HG03521 (cell line): Measurements from ENCODE around the gene STK32B.
"Not testable (repeated sequence)": the region's sequence is repeated elsewhere in the genome, so short reads cannot be mapped to it uniquely, and the experiment has no call there.

Experiments
- ATAC-seq: cut with Tn5 transposase; IDR thresholded peaks from one replicate; pipeline ENCODE4 v1.9.1; 2021; ENCODE audit warnings: mild to moderate bottlenecking, moderate library complexity; ENCODE audit not compliant: unreplicated experiment

The STK32B gene

GRCh38 chr4:5066101-5066500 is 14.8 kb downstream of the STK32B start:
- ATAC-seq, result no peak

DNA sequence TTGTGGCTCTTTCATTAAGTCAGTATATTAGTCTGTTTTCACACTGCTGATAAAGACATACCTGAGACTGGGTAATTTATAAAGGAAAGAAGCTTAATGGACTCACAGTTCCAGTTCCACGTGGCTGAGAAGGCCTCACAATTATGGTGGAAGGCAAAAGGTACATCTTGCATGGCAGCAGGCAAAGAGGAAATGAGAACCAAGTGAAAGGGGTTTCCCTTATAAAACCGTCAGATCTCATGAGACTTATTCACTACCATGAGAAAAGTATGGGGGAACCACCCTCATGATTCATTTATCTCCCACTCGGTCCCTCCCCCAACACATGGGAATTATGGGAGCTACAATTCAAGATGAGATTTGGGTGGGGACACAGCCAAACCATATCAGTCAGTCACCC is 15.7 kb downstream of the STK32B start:
- ATAC-seq, result not testable (repeated sequence)

DNA sequence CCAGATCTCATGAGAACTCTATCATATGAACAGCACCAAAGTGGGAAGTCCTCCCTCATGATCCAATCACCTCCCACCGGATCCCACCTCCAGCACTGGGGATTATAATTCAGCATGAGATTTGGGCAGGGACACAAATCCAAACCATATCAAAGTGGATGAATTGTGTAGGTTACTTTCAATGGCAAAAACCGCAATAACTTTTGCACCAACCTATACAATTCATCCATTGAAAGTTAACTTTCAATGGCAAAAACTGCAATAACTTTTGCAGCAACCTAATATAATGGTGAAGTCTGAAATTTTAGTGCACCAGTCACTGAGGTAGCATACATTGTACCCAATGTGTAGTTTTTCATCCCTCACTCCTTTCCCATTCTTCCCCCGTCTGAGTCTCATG is 16.6 kb downstream of the STK32B start:
- no peak for ATAC-seq

GRCh38 chr4:5069901-5070300 is 18.6 kb downstream of the STK32B start:
- no peak for ATAC-seq

DNA sequence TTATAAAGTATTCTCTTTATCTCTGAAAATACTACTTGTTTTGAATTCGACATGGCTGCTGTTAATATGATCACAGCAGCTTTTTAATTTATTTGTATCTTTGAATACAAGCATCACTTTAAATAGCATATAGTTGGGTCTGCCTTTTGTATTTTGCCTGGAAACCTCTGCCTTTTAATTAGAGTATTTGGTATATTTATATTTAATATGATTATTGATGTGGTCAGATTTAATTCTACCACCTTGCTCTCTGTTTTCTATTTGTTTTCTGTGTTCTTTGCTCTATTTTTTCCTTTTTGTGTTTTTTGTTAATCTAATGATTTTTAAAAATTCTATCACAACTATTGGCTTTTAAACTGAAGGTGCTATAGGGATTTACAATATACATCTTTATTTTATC is 21.7 kb downstream of the STK32B start:
- no peak for ATAC-seq

- no peak for ATAC-seq
Measured at GRCh38 chr4:5078009-5078408, 26.7 kb downstream of the STK32B start.

DNA sequence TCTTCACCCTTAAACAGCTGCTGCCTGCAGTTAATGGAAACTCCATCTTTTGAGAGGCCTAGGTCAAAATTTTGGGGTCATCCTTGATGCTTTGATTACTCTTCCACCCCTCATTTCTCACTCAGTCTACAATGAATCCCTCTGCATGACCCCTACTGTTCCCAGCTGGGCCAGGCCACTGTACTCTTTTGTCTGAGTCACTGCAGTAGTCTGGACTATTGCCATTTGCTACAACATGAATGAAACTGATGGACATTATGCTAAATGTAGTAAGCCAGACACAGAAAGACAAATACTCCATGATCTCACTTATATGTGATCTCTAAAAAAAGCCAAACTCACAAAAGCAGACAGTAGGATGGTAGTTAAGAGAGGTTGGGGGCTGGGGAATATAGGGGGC is 28.3 kb downstream of the STK32B start:
- ATAC-seq, result no peak

GRCh38 chr4:5081441-5081999 is 30.2 kb downstream of the STK32B start:
- ATAC-seq, result no peak

GRCh38 chr4:5082376-5082775 is 31.1 kb downstream of the STK32B start:
- no peak for ATAC-seq

- no peak for ATAC-seq
Measured at GRCh38 chr4:5084911-5085475, 33.7 kb downstream of the STK32B start.

GRCh38 chr4:5086535-5086934 is 35.3 kb downstream of the STK32B start:
- ATAC-seq, result no peak

GRCh38 chr4:5096261-5096660 is 45.0 kb downstream of the STK32B start:
- ATAC-seq, result no peak

DNA sequence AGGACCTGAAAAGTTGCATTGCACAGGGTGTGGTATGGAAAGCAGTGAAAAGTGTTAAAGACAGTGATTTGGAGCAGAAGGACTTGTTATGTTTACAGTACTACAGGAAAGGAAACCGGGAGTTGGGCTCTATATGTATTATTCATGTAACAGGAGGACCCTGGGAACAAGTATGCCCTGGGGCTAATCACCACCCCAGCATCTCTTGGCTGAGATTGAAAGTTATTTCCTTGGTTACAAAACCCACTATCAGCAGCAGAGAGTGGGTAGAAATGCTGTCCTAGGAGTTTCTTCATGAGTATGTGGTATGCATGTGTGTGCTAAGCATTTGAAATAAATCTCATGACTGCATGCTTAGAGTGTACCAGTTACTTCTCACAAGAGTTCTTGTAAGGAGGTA is 46.9 kb downstream of the STK32B start:
- no peak for ATAC-seq

DNA sequence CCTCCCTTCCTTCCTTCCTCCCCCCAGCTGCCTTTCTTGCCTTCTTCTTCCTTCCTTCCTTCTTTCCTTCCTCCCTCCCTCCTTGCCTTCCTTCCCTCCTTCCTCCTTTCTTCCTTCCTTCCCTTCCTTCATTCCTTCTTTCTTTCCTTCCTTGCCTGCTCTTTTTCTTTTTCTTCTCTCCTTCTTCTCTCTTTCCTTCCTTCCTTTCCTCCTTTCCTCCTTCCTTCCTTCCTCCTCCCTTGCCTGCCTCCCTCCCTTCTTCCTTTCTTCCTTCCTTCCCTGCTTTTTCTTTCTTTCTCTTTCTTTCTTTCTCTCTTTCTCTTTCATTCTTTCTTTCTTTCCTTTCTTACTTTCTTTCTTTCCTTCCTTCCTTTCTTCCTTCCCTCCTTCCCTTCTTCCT is 49.1 kb downstream of the STK32B start:
- no peak for ATAC-seq

DNA sequence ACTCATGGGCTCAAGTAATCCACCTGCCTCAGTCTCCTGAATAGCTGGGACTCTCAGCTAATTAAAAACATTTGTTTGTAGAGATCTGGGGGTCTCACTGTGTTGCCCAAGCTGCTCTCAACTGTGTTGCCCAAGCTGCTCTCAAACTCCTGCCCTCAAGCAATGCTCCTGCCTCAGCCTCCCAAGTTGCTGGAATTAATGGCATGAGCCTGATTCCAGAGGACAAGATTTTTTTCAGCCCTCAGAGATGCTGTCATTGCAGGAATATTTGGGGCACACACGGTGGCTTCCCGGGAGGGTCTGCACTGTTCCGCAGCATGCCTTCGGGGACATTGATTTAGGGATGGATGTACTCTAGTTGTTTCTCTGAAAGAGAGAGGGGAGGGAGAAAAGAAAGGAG is 49.7 kb downstream of the STK32B start:
- no peak for ATAC-seq

DNA sequence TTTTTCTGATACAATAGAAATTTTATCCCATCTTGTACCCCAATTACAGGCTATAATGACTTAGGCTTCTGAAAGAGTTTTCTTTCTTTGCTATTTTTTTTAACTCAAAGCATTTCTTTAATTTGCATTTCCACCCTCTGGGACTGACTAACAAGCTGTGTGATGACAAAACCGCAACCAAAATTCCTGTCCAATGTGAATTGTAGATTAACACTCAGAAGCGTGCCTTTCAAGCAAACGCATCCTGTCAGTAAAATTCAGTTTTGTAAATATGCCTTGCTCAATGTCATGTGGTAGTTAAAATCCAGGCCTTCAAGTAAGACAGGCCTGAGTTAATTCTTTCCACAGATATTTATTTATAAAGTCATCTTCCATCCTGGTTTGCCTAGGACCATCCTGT is 50.3 kb downstream of the STK32B start:
- no peak for ATAC-seq

DNA sequence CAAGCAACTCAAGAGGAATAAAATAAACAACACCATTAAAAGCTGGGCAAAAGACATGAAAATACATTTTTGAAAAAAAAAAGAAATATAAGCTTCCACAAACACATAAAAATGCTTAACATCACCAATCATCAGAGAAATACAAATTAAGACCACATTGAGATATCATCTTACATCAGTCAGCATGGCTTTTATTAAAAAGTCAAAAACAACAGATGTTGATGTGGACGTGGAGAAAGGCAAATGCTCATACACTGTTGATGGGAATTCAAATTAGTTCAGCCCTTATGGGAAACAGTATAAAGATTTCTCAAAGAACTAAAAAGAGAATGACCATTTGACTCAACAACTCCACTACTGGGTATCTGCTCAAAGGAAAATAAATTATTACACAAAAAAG is 59.6 kb downstream of the STK32B start:
- no peak for ATAC-seq

- no peak for ATAC-seq
Measured at GRCh38 chr4:5112333-5113095, 61.2 kb downstream of the STK32B start.

GRCh38 chr4:5114950-5115349 is 63.7 kb downstream of the STK32B start:
- no peak for ATAC-seq

GRCh38 chr4:5118091-5118786 is 67.0 kb downstream of the STK32B start:
- ATAC-seq, result no peak

- ATAC-seq, result no peak
Measured at GRCh38 chr4:5118994-5119835, 67.9 kb downstream of the STK32B start.
